ENCODE measurements around the gene MEF2C. TPM values are rescaled to one million over a fixed set of nuclear protein-coding genes. Genes with fewer than 3 reads are reported as not detected.

The MEF2C gene
- polyA plus RNA-seq, 4 donors = 0.89 to 11.5 (median 5.9) TPM

DNA sequence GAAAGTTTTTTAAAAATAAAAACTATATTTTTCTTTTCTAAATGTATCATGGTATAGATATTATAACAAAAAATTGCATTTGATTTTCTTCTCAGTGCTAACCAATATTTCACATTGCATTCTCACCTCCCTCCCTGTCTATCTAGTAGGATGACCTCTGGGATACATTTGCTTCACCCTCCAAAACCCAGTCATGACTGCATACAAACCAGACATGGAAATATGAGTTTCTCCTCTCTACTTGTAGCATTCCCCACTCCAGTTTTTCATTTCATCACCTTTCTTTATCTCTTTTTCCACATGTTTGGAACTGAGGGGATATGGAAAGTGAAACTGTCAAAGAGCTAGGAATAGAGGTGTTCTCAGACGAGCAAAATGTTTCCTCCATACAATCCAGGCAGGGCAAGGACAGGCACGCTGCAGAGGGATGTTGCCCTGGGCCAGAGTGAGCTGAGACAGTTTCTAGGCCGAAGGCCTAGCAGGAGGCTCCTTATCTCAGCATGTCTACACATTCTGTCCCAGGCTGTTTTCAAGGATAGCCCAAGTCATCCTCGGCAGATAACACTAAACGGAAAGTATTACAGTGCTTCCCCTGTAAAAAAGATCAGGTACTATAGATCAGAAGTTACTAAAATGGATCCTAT lies 46.7 kb downstream of the MEF2C start:
- Histone ChIP-seq H3K4me3 (ENCODE audit: low read depth in 1 of 3, low read length in 3 of 3) (no peak overlapping the region), H3K27me3 (ENCODE audit: control insufficient read depth in 3 of 3, insufficient read depth in 3 of 3, low read length in 3 of 3) (no peaks in the 10 kb centered on the region), H3K27ac (ENCODE audit: low read depth in 1 of 3, low read length in 2 of 3) (peak overlapping the region in 2 of 3 donors; percentile 2 to 72), H3K4me1 (ENCODE audit: control insufficient read depth in 3 of 3, insufficient read depth in 2 of 3, low read depth in 1 of 3, low read length in 2 of 3) (no peaks in the 10 kb centered on the region), H3K9me3 (ENCODE audit: control insufficient read depth in 2 of 2, insufficient read depth in 1 of 2, low read depth in 1 of 2, low read length in 1 of 2) (no peaks in the 10 kb centered on the region), H3K36me3 (ENCODE audit: control insufficient read depth in 3 of 3, insufficient read depth in 2 of 3, low read depth in 1 of 3, low read length in 3 of 3) (no peaks in the 10 kb centered on the region)
- FAIRE-seq (no peak), DNase-seq (peak; percentile 5 to 22)
- WGBS, 3 donors = 12 to 46% (median 45%) methylated on average over 5 of the region's 5 CpGs

- H3K27ac ChIP-seq (ENCODE audit: low read depth in 1 of 3, low read length in 2 of 3) = peak overlapping the region in 1 of 3 donors; percentile 35
- no peaks in the 10 kb centered on the region for H3K4me1 ChIP-seq (ENCODE audit: control insufficient read depth in 3 of 3, insufficient read depth in 2 of 3, low read depth in 1 of 3, low read length in 2 of 3)
- DNase-seq = no peak
- WGBS, 3 donors = 77 to 83% (median 79%) methylated on average over 4 of the region's 4 CpGs
- no peaks in the 10 kb centered on the region for H3K27me3 ChIP-seq (ENCODE audit: control insufficient read depth in 3 of 3, insufficient read depth in 3 of 3, low read length in 3 of 3)
- FAIRE-seq = no peak
- no peaks in the 10 kb centered on the region for H3K36me3 ChIP-seq (ENCODE audit: control insufficient read depth in 3 of 3, insufficient read depth in 2 of 3, low read depth in 1 of 3, low read length in 3 of 3)
- no peak overlapping the region for H3K4me3 ChIP-seq (ENCODE audit: low read depth in 1 of 3, low read length in 3 of 3)
- H3K9me3 ChIP-seq (ENCODE audit: control insufficient read depth in 2 of 2, insufficient read depth in 1 of 2, low read depth in 1 of 2, low read length in 1 of 2) = no peaks in the 10 kb centered on the region
Observed at GRCh38 chr5:88834499-88834898, 48.5 kb downstream of the MEF2C start.

DNA sequence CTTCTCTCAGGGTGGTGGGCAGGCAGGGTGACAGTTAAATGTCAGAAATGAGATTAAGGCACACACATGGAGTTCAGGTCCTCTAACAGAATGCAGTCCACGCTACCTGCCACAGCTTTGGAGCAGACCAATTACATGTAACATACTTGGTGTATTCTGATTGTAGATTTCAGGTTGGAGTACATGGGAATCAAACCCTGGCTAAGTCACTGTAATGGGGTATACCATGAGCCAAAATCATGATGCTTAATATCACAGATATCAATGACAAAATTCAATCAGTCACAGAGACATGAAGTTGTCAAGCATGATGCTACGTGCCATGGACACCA lies 48.9 kb downstream of the MEF2C start:
- Histone ChIP-seq H3K36me3 (ENCODE audit: control insufficient read depth in 3 of 3, insufficient read depth in 2 of 3, low read depth in 1 of 3, low read length in 3 of 3) (no peaks in the 10 kb centered on the region), H3K9me3 (ENCODE audit: control insufficient read depth in 2 of 2, insufficient read depth in 1 of 2, low read depth in 1 of 2, low read length in 1 of 2) (no peaks in the 10 kb centered on the region), H3K27ac (ENCODE audit: low read depth in 1 of 3, low read length in 2 of 3) (peak overlapping the region in 1 of 3 donors; percentile 35), H3K4me3 (ENCODE audit: low read depth in 1 of 3, low read length in 3 of 3) (no peak overlapping the region), H3K27me3 (ENCODE audit: control insufficient read depth in 3 of 3, insufficient read depth in 3 of 3, low read length in 3 of 3) (no peaks in the 10 kb centered on the region), H3K4me1 (ENCODE audit: control insufficient read depth in 3 of 3, insufficient read depth in 2 of 3, low read depth in 1 of 3, low read length in 2 of 3) (no peaks in the 10 kb centered on the region)
- DNase-seq (no peak), FAIRE-seq (no peak)
- WGBS, 3 donors = 80 to 90% (median 83%) methylated on average over 2 of the region's 2 CpGs

GRCh38 chr5:88833371-88834130 lies 49.4 kb downstream of the MEF2C start:
- FAIRE-seq (no peak), DNase-seq (peak in 1 of 2 donors; percentile 11)
- Histone ChIP-seq H3K36me3 (ENCODE audit: control insufficient read depth in 3 of 3, insufficient read depth in 2 of 3, low read depth in 1 of 3, low read length in 3 of 3) (no peaks in the 10 kb centered on the region), H3K27me3 (ENCODE audit: control insufficient read depth in 3 of 3, insufficient read depth in 3 of 3, low read length in 3 of 3) (no peaks in the 10 kb centered on the region), H3K9me3 (ENCODE audit: control insufficient read depth in 2 of 2, insufficient read depth in 1 of 2, low read depth in 1 of 2, low read length in 1 of 2) (no peaks in the 10 kb centered on the region), H3K4me1 (ENCODE audit: control insufficient read depth in 3 of 3, insufficient read depth in 2 of 3, low read depth in 1 of 3, low read length in 2 of 3) (no peaks in the 10 kb centered on the region), H3K4me3 (ENCODE audit: low read depth in 1 of 3, low read length in 3 of 3) (no peak overlapping the region), H3K27ac (ENCODE audit: low read depth in 1 of 3, low read length in 2 of 3) (peak overlapping the region in 2 of 3 donors; percentile 25 to 35)
- whole genome bisulfite sequencing, 3 donors = 36 to 72% (median 66%) methylated on average over 7 of the region's 7 CpGs

- 77 to 88% (median 79%) methylated on average over 1 of the region's 1 CpG for WGBS, 3 donors
- no peaks in the 10 kb centered on the region for H3K27me3 ChIP-seq (ENCODE audit: control insufficient read depth in 3 of 3, insufficient read depth in 3 of 3, low read length in 3 of 3)
- H3K4me3 ChIP-seq (ENCODE audit: low read depth in 1 of 3, low read length in 3 of 3) = no peak overlapping the region
- H3K27ac ChIP-seq (ENCODE audit: low read depth in 1 of 3, low read length in 2 of 3) = no peak overlapping the region
- no peak for FAIRE-seq
- no peaks in the 10 kb centered on the region for H3K36me3 ChIP-seq (ENCODE audit: control insufficient read depth in 3 of 3, insufficient read depth in 2 of 3, low read depth in 1 of 3, low read length in 3 of 3)
- DNase-seq = no peak
- H3K4me1 ChIP-seq (ENCODE audit: control insufficient read depth in 3 of 3, insufficient read depth in 2 of 3, low read depth in 1 of 3, low read length in 2 of 3) = no peaks in the 10 kb centered on the region
- no peaks in the 10 kb centered on the region for H3K9me3 ChIP-seq (ENCODE audit: control insufficient read depth in 2 of 2, insufficient read depth in 1 of 2, low read depth in 1 of 2, low read length in 1 of 2)
Observed at GRCh38 chr5:88831816-88832215, 51.2 kb downstream of the MEF2C start.

- Histone ChIP-seq H3K27me3 (ENCODE audit: control insufficient read depth in 3 of 3, insufficient read depth in 3 of 3, low read length in 3 of 3) (no peaks in the 10 kb centered on the region), H3K4me1 (ENCODE audit: control insufficient read depth in 3 of 3, insufficient read depth in 2 of 3, low read depth in 1 of 3, low read length in 2 of 3) (no peaks in the 10 kb centered on the region), H3K36me3 (ENCODE audit: control insufficient read depth in 3 of 3, insufficient read depth in 2 of 3, low read depth in 1 of 3, low read length in 3 of 3) (no peaks in the 10 kb centered on the region), H3K27ac (ENCODE audit: low read depth in 1 of 3, low read length in 2 of 3) (peak overlapping the region in 1 of 3 donors; percentile 38), H3K9me3 (ENCODE audit: control insufficient read depth in 2 of 2, insufficient read depth in 1 of 2, low read depth in 1 of 2, low read length in 1 of 2) (no peaks in the 10 kb centered on the region), H3K4me3 (ENCODE audit: low read depth in 1 of 3, low read length in 3 of 3) (no peak overlapping the region)
- FAIRE-seq (no peak), DNase-seq (no peak)
Observed at GRCh38 chr5:88830567-88830966, 52.4 kb downstream of the MEF2C start.

- Histone ChIP-seq H3K27me3 (ENCODE audit: control insufficient read depth in 3 of 3, insufficient read depth in 3 of 3, low read length in 3 of 3) (no peaks in the 10 kb centered on the region), H3K4me1 (ENCODE audit: control insufficient read depth in 3 of 3, insufficient read depth in 2 of 3, low read depth in 1 of 3, low read length in 2 of 3) (no peaks in the 10 kb centered on the region), H3K27ac (ENCODE audit: low read depth in 1 of 3, low read length in 2 of 3) (peak overlapping the region in 2 of 3 donors; percentile 11 to 58), H3K9me3 (ENCODE audit: control insufficient read depth in 2 of 2, insufficient read depth in 1 of 2, low read depth in 1 of 2, low read length in 1 of 2) (no peaks in the 10 kb centered on the region), H3K4me3 (ENCODE audit: low read depth in 1 of 3, low read length in 3 of 3) (no peak overlapping the region), H3K36me3 (ENCODE audit: control insufficient read depth in 3 of 3, insufficient read depth in 2 of 3, low read depth in 1 of 3, low read length in 3 of 3) (no peaks in the 10 kb centered on the region)
- FAIRE-seq (no peak), DNase-seq (no peak)
- WGBS, 3 donors = 66 to 75% (median 73%) methylated on average over 3 of the region's 3 CpGs
Observed at GRCh38 chr5:88829775-88830174, 53.2 kb downstream of the MEF2C start.

DNA sequence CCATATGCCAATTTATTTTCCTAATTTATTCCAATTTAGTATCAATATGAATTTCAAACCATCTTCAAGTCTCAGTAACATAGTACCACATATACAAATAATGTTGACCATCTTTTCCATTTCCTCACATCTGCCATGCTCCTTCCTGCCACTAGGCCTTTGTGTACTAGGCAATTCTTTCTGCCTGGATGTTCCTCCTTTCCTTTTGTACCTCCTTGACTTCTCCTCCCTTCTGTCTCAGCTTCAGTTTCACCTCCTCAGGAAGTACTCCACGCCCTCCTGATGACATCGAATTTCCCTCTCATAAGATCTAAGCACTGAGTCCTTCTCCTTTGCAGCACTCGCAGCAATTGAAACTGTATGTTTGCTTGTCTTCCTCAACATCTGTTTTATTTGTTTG lies 53.9 kb downstream of the MEF2C start:
- FAIRE-seq (no peak), DNase-seq (no peak)
- 64 to 89% (median 78%) methylated on average over 3 of the region's 3 CpGs for WGBS, 3 donors
- Histone ChIP-seq H3K27ac (ENCODE audit: low read depth in 1 of 3, low read length in 2 of 3) (peak overlapping the region in 2 of 3 donors; percentile 14 to 24), H3K4me3 (ENCODE audit: low read depth in 1 of 3, low read length in 3 of 3) (no peak overlapping the region), H3K9me3 (ENCODE audit: control insufficient read depth in 2 of 2, insufficient read depth in 1 of 2, low read depth in 1 of 2, low read length in 1 of 2) (no peaks in the 10 kb centered on the region), H3K27me3 (ENCODE audit: control insufficient read depth in 3 of 3, insufficient read depth in 3 of 3, low read length in 3 of 3) (no peaks in the 10 kb centered on the region), H3K36me3 (ENCODE audit: control insufficient read depth in 3 of 3, insufficient read depth in 2 of 3, low read depth in 1 of 3, low read length in 3 of 3) (no peaks in the 10 kb centered on the region), H3K4me1 (ENCODE audit: control insufficient read depth in 3 of 3, insufficient read depth in 2 of 3, low read depth in 1 of 3, low read length in 2 of 3) (no peaks in the 10 kb centered on the region)
